ENCODE measurements around the gene NEK6. TPM values are rescaled to one million over a fixed set of nuclear protein-coding genes. Genes with fewer than 3 reads are reported as not detected.

The NEK6 gene
- total and polyA plus RNA-seq, 2 experiments from 2014 or later, result 14.3 to 27.0 TPM

DNA sequence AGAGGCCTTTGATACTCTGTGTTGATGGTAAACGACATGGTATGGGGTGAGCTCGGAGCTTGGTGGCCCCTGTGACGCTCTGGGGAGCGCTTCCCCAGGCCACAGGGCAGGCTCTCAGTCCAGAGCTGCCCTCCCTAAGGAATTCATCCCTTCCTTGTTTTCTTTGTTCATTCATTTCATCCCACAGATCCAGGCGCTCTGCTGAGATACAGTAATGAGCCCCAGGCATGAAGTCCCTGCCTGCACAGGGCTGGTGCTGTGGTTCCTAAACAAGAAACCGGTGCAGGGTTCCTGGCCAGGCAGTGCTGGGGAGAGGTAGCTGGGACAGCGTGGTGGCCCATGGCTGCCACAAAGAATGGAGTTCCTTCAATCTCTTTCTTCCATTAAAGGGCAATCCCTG is 14.4 kb downstream of the NEK6 start:
- H3K4me1 ChIP-seq (ENCODE audit: low read depth), result no peaks in the 10 kb centered on the region
- no peaks in the 10 kb centered on the region for H3K9me3 ChIP-seq (ENCODE audit: low read depth)
- no peak overlapping the region for H3K27ac ChIP-seq
- DNase-seq (ENCODE audit: low read depth in 1 of 2, low spot score in 1 of 2), result no peak
- no peaks in the 10 kb centered on the region for H3K36me3 ChIP-seq
- TF ChIP-seq, protein P1, sequence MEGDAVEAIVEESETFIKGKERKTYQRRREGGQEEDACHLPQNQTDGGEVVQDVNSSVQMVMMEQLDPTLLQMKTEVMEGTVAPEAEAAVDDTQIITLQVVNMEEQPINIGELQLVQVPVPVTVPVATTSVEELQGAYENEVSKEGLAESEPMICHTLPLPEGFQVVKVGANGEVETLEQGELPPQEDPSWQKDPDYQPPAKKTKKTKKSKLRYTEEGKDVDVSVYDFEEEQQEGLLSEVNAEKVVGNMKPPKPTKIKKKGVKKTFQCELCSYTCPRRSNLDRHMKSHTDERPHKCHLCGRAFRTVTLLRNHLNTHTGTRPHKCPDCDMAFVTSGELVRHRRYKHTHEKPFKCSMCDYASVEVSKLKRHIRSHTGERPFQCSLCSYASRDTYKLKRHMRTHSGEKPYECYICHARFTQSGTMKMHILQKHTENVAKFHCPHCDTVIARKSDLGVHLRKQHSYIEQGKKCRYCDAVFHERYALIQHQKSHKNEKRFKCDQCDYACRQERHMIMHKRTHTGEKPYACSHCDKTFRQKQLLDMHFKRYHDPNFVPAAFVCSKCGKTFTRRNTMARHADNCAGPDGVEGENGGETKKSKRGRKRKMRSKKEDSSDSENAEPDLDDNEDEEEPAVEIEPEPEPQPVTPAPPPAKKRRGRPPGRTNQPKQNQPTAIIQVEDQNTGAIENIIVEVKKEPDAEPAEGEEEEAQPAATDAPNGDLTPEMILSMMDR (IDR thresholded peaks at IDR 0.05; ENCODE audit: low read depth, low read length), result no peak
- H3K27me3 ChIP-seq, result no peaks in the 10 kb centered on the region
- H3K4me3 ChIP-seq, result no peak overlapping the region

DNA sequence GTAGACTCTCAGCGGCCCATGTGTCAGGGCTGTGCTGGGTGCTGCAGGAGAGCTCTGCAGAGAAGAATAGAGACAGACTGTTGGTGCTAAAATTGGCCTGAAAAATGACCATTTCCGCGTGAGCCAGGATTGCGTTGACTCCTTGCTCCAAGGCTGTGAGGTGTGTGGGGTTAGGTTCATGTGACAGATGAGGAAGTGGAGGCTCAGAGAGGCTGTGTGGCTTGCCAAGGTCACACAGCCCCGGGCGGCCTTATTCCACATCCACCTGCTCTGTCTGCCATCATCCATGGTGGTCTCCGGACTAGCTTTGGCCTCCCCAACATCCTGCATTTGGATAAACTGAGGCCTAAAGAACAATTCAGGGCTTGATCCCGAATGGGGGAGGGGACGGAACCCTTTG is 15.2 kb downstream of the NEK6 start:
- Histone ChIP-seq H3K27ac (no peak overlapping the region), H3K4me1 (ENCODE audit: low read depth) (no peaks in the 10 kb centered on the region), H3K4me3 (no peak overlapping the region), H3K9me3 (ENCODE audit: low read depth) (no peaks in the 10 kb centered on the region), H3K27me3 (no peaks in the 10 kb centered on the region), H3K36me3 (no peaks in the 10 kb centered on the region)
- TF ChIP-seq, protein P1 (IDR thresholded peaks at IDR 0.05; ENCODE audit: low read depth, low read length), result no peak
- DNase-seq (ENCODE audit: low read depth in 1 of 2, low spot score in 1 of 2), result no peak

DNA sequence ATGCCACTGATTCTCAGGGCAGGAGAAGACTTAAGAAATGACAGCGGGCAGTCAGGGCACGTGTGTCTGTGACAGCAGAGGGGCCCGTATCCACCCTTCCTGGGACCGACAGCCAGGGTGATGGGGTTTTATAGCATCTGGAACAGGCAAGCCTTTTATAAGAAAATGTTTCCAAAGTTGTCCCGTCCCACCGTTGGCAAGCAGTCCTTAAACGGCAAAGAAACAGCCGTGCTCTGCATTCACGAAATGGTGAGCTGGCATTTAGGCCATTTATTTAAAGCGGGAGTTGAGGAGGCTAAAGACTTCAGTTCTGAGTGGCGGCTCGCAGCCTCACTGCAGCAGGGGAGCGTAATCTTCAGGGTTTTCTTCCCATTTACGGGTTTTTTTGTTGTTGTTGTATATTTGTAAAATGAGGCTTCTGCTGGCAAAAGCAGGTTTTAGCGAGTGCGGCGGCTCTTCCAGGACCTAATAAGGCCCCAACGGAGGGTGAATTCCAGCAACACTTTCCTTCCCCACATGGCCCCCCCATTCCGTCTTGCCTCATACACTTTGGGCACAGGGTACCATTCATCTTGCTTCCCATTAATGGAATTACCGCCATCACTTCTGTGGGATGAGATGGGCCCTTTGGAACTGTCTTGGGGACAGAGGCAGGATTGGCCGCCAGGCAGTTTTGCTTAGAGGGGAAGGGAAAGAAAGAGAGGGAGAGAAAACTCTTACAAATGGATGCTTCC is 15.8 kb downstream of the NEK6 start:
- Histone ChIP-seq H3K4me1 (ENCODE audit: low read depth) (no peaks in the 10 kb centered on the region), H3K9me3 (ENCODE audit: low read depth) (no peaks in the 10 kb centered on the region), H3K27ac (no peak overlapping the region), H3K27me3 (no peaks in the 10 kb centered on the region), H3K36me3 (no peaks in the 10 kb centered on the region), H3K4me3 (no peak overlapping the region)
- no peak for DNase-seq (ENCODE audit: low read depth in 1 of 2, low spot score in 1 of 2)
- TF ChIP-seq, protein P1 (IDR thresholded peaks at IDR 0.05; ENCODE audit: low read depth, low read length), result no peak

DNA sequence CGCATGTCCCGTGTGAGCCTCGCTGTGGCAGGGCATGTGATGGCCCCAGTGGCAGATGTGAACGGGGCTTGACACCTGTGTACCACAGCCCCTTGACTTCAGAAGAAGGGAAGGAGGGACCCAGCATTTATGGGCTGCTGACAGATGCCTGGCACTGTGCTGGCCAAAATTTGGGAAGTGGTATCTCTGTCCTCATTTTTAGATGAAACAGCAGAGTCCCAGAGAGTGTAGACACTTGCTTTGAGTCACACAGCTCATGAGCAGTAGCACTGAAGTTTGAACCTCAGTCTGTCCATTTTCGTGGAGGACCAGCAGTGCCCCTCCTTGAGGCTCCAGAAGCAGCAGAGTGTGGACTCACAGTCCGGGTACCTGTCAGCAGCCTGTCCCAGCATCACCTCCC is 16.5 kb downstream of the NEK6 start:
- TF ChIP-seq, protein P1 (IDR thresholded peaks at IDR 0.05; ENCODE audit: low read depth, low read length), result no peak
- Histone ChIP-seq H3K4me1 (ENCODE audit: low read depth) (no peaks in the 10 kb centered on the region), H3K27me3 (no peaks in the 10 kb centered on the region), H3K9me3 (ENCODE audit: low read depth) (no peaks in the 10 kb centered on the region), H3K36me3 (no peaks in the 10 kb centered on the region), H3K27ac (no peak overlapping the region), H3K4me3 (no peak overlapping the region)
- DNase-seq (ENCODE audit: low read depth in 1 of 2, low spot score in 1 of 2), result no peak

DNA sequence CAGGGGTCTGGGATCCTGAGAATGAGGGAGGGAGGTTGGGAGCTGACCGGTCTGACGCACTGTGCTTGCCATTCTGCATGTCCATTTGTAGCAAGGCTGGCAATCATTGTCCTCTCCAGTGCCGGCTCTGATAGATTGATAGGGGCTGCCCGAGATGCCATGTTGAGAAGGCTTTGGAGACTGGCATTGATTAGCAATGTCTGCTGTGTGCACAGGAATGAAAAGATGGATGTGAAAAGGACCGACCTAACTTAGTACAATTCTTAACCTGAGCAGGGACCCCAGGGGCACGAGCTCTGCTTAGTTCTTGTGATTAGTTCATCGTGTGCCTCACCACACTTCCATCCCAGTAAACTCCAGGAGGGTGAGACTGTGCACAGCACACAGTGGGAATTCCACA is 17.0 kb downstream of the NEK6 start:
- no peak overlapping the region for H3K4me3 ChIP-seq
- no peak for DNase-seq (ENCODE audit: low read depth in 1 of 2, low spot score in 1 of 2)
- no peak overlapping the region for H3K27ac ChIP-seq
- TF ChIP-seq, protein P1 (IDR thresholded peaks at IDR 0.05; ENCODE audit: low read depth, low read length), result no peak
- no peaks in the 10 kb centered on the region for H3K9me3 ChIP-seq (ENCODE audit: low read depth)
- no peaks in the 10 kb centered on the region for H3K36me3 ChIP-seq
- no peaks in the 10 kb centered on the region for H3K27me3 ChIP-seq
- no peaks in the 10 kb centered on the region for H3K4me1 ChIP-seq (ENCODE audit: low read depth)
